Activated naive CD8-positive, alpha-beta T cell (primary cell): ENCODE data around the gene FDX1.

Experiments used
- H3K27ac Mint-ChIP-seq: one replicate; pipeline ENCODE4 v1.8.0; 2021; ENCODE audit warnings: mixed read lengths
- H3K27me3 Mint-ChIP-seq: one replicate; pipeline ENCODE4 v1.8.0; 2021; ENCODE audit warnings: mixed read lengths
- H3K36me3 Mint-ChIP-seq: one replicate; pipeline ENCODE4 v1.8.0; 2021; ENCODE audit warnings: mixed read lengths
- H3K4me1 Mint-ChIP-seq: one replicate; pipeline ENCODE4 v1.8.0; 2021; ENCODE audit warnings: low read depth, mixed read lengths
- H3K4me3 Mint-ChIP-seq: one replicate; pipeline ENCODE4 v1.8.0; 2021; ENCODE audit warnings: mild to moderate bottlenecking, mixed read lengths
- H3K9me3 Mint-ChIP-seq: one replicate; pipeline ENCODE4 v1.8.0; 2021; ENCODE audit warnings: low read depth, mixed read lengths

Gene FDX1

DNA sequence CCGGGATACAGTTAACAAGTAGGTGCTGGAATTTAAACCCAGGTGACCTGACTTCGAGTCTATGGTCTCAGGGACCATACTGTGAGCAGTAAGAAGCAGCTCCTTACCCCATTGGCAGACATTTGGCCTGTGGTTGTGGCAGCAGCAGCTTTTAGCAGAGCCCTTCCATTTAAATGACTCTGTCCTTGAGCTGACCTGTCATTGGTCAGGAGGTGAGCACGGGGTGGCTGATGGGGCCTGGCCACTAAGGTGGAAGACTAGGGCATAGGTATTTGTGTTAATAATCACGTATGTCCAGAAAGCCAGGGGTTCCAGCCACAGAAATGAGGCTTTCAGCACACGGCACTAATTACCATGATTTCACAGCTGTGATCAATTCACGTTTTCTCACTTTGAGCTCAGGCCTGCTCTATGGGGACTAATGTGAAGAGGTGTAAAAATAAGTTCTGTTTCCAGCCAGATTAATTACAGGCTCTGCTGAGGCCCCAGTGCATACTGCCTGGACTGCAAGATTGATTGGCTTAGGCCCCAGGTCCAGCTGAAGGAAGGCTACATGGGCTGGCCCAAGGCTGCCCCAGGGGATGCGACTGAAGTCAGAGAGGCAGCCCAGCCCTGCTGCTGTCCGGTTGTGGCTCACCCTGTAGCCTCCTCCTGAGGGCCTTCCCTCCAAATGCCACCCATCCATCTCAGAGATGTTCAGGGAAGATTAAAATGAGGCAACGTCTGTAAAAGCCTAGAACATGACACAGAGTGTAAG, 76.0 kb downstream of the FDX1 start:
- H3K27ac Mint-ChIP-seq, result no peak overlapping the region
- no peaks in the 10 kb centered on the region for H3K9me3 Mint-ChIP-seq
- H3K27me3 Mint-ChIP-seq, result no peaks in the 10 kb centered on the region
- H3K4me1 Mint-ChIP-seq, result no peaks in the 10 kb centered on the region
- H3K4me3 Mint-ChIP-seq, result no peak overlapping the region
- no peaks in the 10 kb centered on the region for H3K36me3 Mint-ChIP-seq

- Mint-ChIP-seq H3K9me3 (no peaks in the 10 kb centered on the region), H3K27ac (no peak overlapping the region), H3K4me3 (no peak overlapping the region), H3K36me3 (no peaks in the 10 kb centered on the region), H3K27me3 (no peaks in the 10 kb centered on the region), H3K4me1 (no peaks in the 10 kb centered on the region)
Observed at GRCh38 chr11:110507328-110507727, 77.6 kb downstream of the FDX1 start.

GRCh38 chr11:110508786-110509185, 79.0 kb downstream of the FDX1 start:
- H3K36me3 Mint-ChIP-seq, result no peaks in the 10 kb centered on the region
- no peaks in the 10 kb centered on the region for H3K9me3 Mint-ChIP-seq
- no peak overlapping the region for H3K27ac Mint-ChIP-seq
- H3K27me3 Mint-ChIP-seq, result no peaks in the 10 kb centered on the region
- H3K4me3 Mint-ChIP-seq, result no peak overlapping the region
- H3K4me1 Mint-ChIP-seq, result no peaks in the 10 kb centered on the region

GRCh38 chr11:110509472-110509871, 79.7 kb downstream of the FDX1 start:
- no peaks in the 10 kb centered on the region for H3K36me3 Mint-ChIP-seq
- no peaks in the 10 kb centered on the region for H3K27me3 Mint-ChIP-seq
- peak overlapping the region; percentile 51 for H3K27ac Mint-ChIP-seq
- H3K4me3 Mint-ChIP-seq, result no peak overlapping the region
- no peaks in the 10 kb centered on the region for H3K9me3 Mint-ChIP-seq
- no peaks in the 10 kb centered on the region for H3K4me1 Mint-ChIP-seq

- H3K36me3 Mint-ChIP-seq, result no peaks in the 10 kb centered on the region
- H3K9me3 Mint-ChIP-seq, result no peaks in the 10 kb centered on the region
- H3K27ac Mint-ChIP-seq, result no peak overlapping the region
- no peaks in the 10 kb centered on the region for H3K4me1 Mint-ChIP-seq
- no peaks in the 10 kb centered on the region for H3K27me3 Mint-ChIP-seq
- H3K4me3 Mint-ChIP-seq, result no peak overlapping the region
Observed at GRCh38 chr11:110512026-110512425, 82.3 kb downstream of the FDX1 start.

DNA sequence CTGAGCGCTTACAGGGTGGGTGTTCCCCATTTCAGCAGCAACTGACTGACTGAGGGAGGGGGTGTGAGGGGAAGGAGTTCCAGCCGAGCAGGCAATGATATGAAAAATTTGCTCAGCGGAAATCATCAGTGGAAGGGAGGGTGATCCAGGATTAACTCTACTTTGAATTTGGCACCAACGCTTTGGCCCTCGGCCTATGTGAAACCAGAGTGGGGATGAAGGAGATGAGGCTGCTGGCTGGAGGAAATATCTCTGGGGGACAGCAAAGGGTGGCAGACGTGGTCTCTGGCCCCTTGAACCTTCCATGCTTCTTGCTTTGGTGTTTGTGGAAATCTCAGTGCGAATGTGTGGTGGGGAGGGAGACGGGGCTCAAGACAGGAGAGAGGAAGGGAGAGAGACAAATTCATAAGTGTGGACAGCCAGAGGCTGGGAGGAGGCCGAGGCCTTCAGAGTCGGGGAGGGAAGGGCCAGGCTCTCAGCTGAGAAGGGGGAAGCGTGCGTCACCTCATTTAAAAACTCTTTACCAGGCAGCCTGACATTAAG, 83.6 kb downstream of the FDX1 start:
- H3K36me3 Mint-ChIP-seq, result no peaks in the 10 kb centered on the region
- no peaks in the 10 kb centered on the region for H3K4me1 Mint-ChIP-seq
- no peak overlapping the region for H3K27ac Mint-ChIP-seq
- H3K9me3 Mint-ChIP-seq, result no peaks in the 10 kb centered on the region
- no peak overlapping the region for H3K4me3 Mint-ChIP-seq
- H3K27me3 Mint-ChIP-seq, result no peaks in the 10 kb centered on the region

- H3K27me3 Mint-ChIP-seq, result no peaks in the 10 kb centered on the region
- no peak overlapping the region for H3K4me3 Mint-ChIP-seq
- H3K27ac Mint-ChIP-seq, result no peak overlapping the region
- H3K9me3 Mint-ChIP-seq, result no peaks in the 10 kb centered on the region
- no peaks in the 10 kb centered on the region for H3K36me3 Mint-ChIP-seq
- H3K4me1 Mint-ChIP-seq, result no peaks in the 10 kb centered on the region
Observed at GRCh38 chr11:110513846-110514437, 84.2 kb downstream of the FDX1 start.
